SK-N-MC (cell line): ENCODE results near the gene DLG2.

Source experiments
- EZH2 ChIP-seq: fragments of 200-600 bp; sonication (generic); IDR thresholded peaks from one replicate; pipeline ENCODE4 v1.6.1; 2017; ENCODE audit warnings: antibody characterized with exemption
- FOXP2 ChIP-seq: optimal IDR thresholded peaks from 2 replicates; pipeline ENCODE3; 2011; ENCODE audit warnings: mild to moderate bottlenecking, moderate library complexity; ENCODE audit not compliant: insufficient read depth; ENCODE audit errors: extremely low read length, control extremely low read depth
- POLR2AphosphoS5 ChIP-seq: IDR thresholded peaks from 2 replicates; pipeline ENCODE4 v1.6.1; 2012; ENCODE audit warnings: mild to moderate bottlenecking, low read depth, low read length, borderline replicate concordance

- no peak for TF ChIP-seq POLR2AphosphoS5
- TF ChIP-seq EZH2 = no peak
- no peak for TF ChIP-seq FOXP2
Observed at GRCh38 chr11:85062659-85063058, 564.5 kb downstream of the DLG2 start.
